NCI-H345 treated with DMSO at 0.1 percent for 48 hours (cell line): ENCODE data around the gene TMEM72.

Experiments used
- DNase-seq: peaks from one replicate; lab custom pipeline; 2025; ENCODE audit not compliant: unreplicated experiment; lab: John Stamatoyannopoulos, UW

The TMEM72 gene

GRCh38 chr10:44965651-44966097 lies 54.5 kb downstream of the TMEM72 start:
- DNase-seq, result no peak

GRCh38 chr10:44966129-44966815 lies 55.1 kb downstream of the TMEM72 start:
- no peak for DNase-seq

- no peak for DNase-seq
Measured at GRCh38 chr10:44966816-44967509, 55.8 kb downstream of the TMEM72 start.

DNA sequence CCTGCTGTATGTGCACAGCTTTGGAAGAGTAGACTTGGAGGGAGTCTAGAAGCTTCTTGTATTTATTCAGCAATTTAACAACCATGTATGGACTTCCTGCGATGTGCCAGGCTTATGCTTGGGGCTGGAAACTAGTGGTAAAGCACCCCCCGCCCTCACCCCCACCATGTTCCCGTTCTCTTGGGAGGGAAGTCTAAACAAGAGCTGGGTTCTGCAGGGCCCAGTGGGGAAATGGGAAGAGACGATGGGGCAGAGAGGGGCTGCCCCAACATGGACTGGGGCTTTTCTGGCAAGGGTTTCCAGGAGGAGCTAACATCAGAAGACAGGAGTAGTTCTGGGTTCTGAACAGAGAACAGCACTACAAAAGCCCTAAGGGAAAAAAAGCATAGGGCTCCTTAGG lies 56.5 kb downstream of the TMEM72 start:
- DNase-seq, result no peak

DNA sequence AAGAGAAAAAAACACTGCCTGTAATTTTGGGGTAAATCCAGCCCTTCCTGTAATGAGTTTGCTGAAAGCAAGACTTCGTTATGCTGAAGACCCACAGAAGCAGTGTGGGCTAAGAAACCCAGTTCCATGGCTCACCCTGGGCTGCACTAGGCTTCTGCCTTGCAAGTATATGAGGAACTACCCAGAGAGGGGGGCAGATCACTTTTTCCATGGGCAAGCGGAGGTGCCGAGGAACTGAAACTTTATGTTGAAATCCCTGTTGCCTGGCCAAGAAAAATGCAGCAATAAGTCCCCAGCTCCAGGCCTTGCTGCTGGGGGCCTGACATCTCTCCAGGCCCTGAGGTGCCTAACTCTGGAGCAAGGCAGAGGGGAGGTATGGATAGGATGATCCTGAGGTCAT lies 57.0 kb downstream of the TMEM72 start:
- DNase-seq, result no peak

DNA sequence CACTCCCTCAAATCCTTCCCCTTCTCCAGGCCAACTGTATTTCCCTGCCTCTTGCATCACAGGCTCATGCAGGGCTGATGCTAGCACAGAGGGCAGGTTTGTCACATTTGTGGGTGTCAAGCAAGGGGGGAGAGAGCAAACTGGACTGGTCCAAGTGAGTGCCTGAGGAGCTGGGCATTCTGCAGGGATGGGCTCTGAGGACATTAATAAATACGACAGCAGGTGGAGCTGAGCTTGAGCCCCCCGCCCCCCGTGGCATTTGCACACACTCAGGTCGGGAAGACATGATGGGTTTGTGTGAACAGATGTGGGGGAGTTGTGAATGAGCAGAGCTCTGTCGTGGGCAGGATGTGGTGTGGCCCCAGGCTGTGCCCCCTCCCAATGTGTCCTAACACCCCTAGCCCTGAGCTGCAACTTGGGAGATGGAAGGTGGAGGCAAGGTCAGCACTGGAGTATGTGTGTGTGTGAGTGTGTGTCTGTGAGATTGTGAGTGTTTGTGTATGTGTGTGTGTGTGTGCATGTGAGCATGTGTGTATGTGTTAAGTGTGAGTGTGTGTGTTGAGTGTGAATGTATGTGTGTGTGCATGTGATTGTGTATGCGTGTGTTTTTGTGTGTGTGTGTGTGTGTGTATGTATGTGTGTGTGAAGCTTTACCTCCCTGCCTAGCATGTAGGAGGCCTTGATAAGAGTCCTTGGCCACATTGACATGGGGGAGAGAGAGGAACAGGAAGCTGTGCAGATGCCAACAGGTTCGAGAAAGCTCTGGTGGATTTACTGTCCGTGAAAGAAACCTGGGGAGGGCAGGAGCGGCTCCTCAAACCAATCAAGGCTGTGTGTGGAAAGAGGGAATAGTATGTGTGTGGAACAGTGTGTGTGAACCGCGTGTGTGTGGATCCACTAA lies 57.6 kb downstream of the TMEM72 start:
- no peak for DNase-seq

- no peak for DNase-seq
Measured at GRCh38 chr10:44969854-44970253, 58.7 kb downstream of the TMEM72 start.

DNA sequence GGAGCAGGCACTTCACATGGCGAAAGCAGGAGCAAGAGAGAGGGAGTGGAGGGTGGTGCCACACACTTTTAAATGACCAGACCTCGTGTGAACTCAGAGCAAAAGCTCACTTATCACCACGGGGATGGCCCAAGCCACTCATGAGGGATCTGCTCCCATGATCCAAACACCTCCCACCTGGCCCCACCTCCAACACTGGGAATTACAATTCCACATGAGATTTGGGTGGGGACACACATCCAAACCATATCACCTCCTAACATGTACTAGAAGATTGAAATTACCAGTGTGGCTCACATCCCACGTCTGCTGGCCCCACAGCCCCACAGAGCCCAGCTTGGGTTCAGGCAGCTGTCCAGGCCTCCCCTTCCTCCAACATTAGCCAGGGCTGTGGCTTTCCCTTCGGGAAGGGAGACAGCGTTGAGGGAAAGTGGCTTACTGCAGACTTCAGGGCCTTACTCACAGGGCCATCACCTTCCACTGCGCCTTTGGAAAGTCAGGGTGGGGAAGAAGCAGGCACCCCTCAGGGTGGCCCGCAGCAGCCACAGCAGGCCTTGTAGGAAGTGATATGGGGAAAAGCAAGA lies 59.8 kb downstream of the TMEM72 start:
- DNase-seq, result no peak

DNA sequence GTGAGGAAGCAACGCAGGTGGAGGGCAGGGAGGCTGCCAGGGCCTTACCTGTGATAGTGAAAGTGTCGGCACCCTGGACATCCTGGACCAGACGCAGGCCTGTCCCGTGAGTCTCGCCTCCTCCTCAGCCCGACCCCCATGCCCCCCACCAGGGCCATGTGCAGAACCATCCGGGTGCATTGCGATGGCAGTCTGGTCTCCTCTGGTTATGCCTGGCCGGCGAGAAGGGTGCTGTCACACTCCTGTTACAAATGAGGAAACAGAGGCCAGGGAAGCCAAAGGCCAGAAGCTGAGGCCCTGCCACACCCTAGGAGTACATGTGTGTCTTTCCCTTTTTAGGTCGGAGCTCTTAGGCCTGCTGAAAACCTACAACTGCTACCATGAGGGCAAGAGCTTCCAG lies 60.3 kb downstream of the TMEM72 start:
- DNase-seq, result no peak

DNA sequence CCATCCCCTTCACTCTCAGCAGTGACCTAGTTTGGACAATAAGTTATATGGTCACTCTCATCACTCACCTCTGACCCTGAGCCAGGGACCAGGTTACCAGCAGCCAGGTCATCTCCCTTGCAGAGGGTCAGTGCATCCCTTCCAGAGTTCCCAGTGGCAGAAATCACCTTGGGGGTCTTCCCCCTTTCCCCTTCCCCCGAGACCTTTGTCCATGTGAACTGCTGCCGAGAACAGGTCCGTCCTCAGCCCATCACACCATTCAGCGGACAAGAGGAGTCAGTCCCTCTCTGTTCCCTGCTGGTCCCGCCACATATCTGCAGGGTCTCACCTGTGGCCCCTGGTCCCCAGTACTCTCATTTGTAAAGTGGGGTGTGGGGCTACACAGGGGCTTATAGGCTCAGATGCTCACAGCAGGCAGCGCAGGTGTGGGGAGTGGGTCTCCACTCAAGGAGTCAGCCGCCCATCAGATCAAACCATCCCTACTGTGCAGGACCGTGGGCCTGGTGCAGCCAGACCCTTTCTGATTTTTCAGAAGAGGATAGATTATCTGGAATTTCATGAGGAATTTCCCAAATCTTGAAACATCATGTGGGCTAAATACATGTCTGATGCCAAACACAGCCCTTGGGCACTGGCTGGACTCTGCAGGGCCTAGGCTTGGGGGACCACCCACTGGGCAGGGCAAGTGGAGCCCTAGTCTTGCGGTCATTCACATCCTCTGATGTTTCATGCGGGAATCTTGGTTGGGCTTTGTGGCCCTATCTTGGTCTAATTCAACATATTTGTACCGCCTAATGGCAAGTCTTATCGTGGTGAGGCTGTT lies 61.0 kb downstream of the TMEM72 start:
- DNase-seq, result no peak

- no peak for DNase-seq
Measured at GRCh38 chr10:44972874-44973306, 61.8 kb downstream of the TMEM72 start.

GRCh38 chr10:44973323-44974081 lies 62.4 kb downstream of the TMEM72 start:
- peak; percentile 24 for DNase-seq

DNA sequence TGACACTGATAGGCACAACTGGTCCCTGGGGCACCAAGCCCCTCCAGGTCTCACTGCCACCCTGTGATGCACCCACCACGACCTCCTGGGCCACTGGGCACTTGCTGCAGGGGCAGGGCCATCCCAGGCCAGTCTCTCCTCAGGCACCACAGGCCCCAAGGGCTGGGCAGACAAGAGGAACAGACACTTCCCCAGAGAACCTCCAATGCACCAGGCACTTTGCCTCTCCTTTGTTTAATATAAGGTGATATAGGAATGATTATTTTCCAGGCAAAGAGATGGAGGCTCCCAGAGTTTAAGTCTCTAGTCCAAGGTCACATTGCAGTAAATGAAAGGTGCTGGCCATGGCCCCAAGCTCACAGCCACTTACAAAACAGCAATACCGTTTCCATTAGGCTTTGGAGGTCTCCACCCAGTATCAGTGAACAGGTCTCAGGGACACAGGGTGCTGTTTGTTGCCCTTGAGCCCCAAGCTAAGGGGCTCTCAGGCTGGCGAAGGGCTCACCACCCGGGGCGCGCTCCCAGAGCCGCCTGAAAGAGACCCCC lies 63.0 kb downstream of the TMEM72 start:
- DNase-seq, result no peak

- DNase-seq, result peak; percentile 14
Measured at GRCh38 chr10:44974628-44975430, 63.7 kb downstream of the TMEM72 start.

DNA sequence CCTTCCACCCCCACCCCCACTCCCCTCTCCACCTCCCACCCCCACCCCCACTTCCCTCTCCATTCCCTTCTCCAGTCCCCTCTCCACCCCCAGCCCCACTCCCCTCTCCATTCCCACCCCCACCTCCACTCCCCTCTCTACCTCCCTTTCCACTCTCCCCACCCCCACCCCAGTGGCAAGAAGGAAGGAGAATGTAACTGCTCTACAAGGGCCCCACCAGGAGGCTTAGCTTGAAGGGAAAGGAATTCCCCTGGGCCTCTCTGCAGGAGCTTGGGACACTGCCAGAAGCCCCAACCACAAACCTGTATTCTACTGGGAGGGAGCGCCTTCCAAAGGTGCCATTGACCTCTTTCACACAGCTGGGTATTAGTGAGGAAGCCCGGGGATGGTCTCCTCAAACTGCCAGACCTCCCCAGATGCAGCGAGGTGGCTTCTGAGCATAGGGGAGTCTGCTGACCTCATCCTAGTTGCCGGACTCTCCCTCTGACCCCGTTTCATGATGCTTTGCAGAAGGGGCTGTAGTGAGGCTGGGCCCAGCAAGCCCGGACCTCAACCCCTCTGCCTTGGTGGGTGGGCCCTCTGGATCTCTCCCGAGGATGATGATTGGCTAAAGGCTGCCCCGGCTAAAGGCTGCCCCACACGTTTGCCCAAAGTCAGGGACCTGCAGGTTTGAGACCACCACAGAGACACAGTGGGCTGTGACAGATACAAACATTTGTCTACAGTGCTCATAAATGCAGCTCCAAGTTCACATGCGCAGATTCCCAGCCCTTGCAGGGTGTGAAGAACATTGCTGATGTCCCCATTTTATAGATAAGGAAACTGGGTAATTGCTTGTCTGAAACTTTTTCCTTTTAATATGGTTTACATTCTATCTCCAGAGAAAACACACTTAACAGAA lies 64.5 kb downstream of the TMEM72 start:
- peak; percentile 44 for DNase-seq

DNA sequence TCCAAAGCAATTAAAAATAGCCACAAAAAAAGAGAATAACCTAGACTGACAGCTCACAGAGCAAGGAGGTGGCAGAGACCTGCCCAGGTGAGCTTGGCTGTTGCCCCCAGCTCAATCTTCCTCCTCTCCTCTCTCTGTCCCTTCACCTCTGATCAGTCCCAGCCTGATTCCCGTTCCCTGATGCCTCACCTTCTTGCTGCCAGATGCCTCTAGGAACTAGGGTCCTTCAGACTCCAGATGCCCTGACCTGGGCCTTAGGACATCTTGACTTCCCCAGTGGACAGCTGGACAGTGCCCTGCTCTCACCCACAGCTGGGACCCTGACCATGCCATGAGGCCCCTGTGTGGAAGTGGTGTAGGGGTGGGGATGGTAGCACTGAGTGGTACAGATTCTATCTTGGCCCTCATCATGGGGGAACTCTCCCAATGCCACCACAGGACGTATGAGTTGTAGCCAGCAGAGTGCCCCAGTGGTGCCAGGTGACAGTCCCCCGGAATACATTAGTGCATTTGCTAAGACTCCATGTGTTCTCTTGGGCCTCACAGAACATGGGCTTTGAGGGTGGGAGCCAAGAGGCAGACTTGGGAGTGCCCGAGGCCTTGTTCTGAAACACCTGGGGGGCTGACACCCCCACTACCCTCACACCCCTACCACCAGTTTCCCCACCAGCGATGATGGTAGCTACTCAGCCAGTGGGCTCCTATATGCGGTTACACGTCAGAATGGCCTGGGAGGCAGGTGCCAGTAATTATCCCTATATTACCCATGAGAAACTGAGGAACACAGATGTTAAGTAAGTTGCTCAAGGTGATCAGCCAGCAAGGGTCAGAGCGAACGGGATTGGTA lies 65.4 kb downstream of the TMEM72 start:
- DNase-seq, result no peak
